B cell (primary cell): ENCODE measurements around the gene PHYH.

Experiments used
- EZH2 ChIP-seq: IDR thresholded peaks from 2 replicates; pipeline ENCODE4 v1.6.1; 2012; ENCODE audit warnings: borderline replicate concordance, low read depth, mild to moderate bottlenecking, moderate library complexity, low read length; ENCODE audit not compliant: insufficient read depth, poor library complexity, severe bottlenecking
- TF ChIP-seq, protein P1 (sequence below): fragments of 200-600 bp; IDR thresholded peaks from one replicate; pipeline ENCODE4 v1.8.0; 2022; ENCODE audit warnings: antibody characterized with exemption, mild to moderate bottlenecking

DNA sequence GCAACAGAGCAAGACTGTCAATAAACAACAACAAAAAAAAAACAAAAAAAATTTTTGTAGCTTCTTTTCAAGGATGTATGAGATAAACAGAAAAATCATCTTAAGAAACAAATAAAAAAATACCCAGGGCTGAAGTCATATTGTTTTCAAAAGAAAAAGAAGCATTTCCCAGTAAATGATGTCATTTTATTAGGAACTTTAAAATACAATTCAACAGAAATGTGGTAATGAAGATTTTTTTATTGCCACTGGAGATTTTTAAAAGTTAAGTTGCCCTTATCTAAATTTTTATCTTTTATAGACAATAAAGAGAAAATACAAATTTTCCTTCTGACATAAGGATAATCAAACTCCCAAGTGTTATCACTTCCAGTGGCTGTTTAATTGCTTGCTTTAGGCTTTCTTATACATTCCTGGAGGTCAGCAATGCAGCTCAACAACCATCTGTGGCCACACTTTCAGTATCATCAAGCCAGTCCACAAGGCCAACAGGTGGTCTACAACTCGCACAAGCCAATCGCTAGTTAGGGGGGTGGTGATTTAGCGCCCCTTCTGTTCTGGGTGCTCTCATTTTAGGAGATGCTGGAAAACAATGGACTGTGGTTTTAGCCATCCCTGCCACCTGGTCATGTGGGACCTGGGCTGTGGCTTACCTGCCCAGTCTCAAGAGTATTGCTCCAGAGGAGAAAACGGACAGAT, 37.4 kb upstream of the PHYH start:
- TF ChIP-seq, protein P1, sequence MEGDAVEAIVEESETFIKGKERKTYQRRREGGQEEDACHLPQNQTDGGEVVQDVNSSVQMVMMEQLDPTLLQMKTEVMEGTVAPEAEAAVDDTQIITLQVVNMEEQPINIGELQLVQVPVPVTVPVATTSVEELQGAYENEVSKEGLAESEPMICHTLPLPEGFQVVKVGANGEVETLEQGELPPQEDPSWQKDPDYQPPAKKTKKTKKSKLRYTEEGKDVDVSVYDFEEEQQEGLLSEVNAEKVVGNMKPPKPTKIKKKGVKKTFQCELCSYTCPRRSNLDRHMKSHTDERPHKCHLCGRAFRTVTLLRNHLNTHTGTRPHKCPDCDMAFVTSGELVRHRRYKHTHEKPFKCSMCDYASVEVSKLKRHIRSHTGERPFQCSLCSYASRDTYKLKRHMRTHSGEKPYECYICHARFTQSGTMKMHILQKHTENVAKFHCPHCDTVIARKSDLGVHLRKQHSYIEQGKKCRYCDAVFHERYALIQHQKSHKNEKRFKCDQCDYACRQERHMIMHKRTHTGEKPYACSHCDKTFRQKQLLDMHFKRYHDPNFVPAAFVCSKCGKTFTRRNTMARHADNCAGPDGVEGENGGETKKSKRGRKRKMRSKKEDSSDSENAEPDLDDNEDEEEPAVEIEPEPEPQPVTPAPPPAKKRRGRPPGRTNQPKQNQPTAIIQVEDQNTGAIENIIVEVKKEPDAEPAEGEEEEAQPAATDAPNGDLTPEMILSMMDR = no peak
- TF ChIP-seq EZH2 = no peak
